Mesendoderm (in vitro differentiated cells): Measurements from ENCODE around the gene MTFR1L.

ENCODE experiments used
- DNase-seq: peaks from one replicate; pipeline ENCODE4 v3.0.0; 2013
- H2AK5ac ChIP-seq: 2 replicates; pipeline ENCODE4 v1.6.1; 2013; ENCODE audit warnings: low read length, inconsistent platforms
- H2BK120ac ChIP-seq: 2 replicates; pipeline ENCODE4 v1.6.1; 2013; ENCODE audit warnings: low read depth, mild to moderate bottlenecking, low read length, moderate library complexity, mixed read lengths
- H2BK15ac ChIP-seq: replicated peaks from 2 replicates; pipeline ENCODE4 v1.6.1; 2013; ENCODE audit warnings: low read depth, mild to moderate bottlenecking, moderate library complexity
- H2BK5ac ChIP-seq: 2 replicates; pipeline ENCODE4 v1.6.1; 2013; ENCODE audit warnings: low read length, inconsistent platforms
- H3K18ac ChIP-seq: 2 replicates; pipeline ENCODE4 v1.6.1; 2013; ENCODE audit warnings: mild to moderate bottlenecking, low read length, mixed read lengths
- H3K23ac ChIP-seq: one replicate; pipeline ENCODE4 v1.6.1; 2013; ENCODE audit warnings: low read length
- H3K27ac ChIP-seq: 2 replicates; pipeline ENCODE4 v1.5.1; 2013; ENCODE audit warnings: low read depth, mild to moderate bottlenecking, inconsistent platforms, low read length, moderate library complexity
- H3K27me3 ChIP-seq: 2 replicates; pipeline ENCODE4 v1.6.1; 2013; ENCODE audit warnings: low read length, control low read depth, mild to moderate bottlenecking, inconsistent platforms; ENCODE audit not compliant: insufficient read depth, poor library complexity
- H3K36me3 ChIP-seq: 2 replicates; pipeline ENCODE4 v1.6.1; 2013; ENCODE audit warnings: low read length, inconsistent platforms; ENCODE audit not compliant: control insufficient read depth, insufficient read depth
- H3K4ac ChIP-seq: one replicate; pipeline ENCODE4 v1.6.1; 2013; ENCODE audit warnings: low read depth, mild to moderate bottlenecking, low read length, moderate library complexity
- H3K4me1 ChIP-seq: 2 replicates; pipeline ENCODE4 v1.6.1; 2013; ENCODE audit warnings: low read depth, low read length, inconsistent platforms; ENCODE audit not compliant: control insufficient read depth
- H3K4me2 ChIP-seq: 2 replicates; pipeline ENCODE4 v1.6.1; 2013; ENCODE audit warnings: low read length
- H3K4me3 ChIP-seq: 2 replicates; pipeline ENCODE4 v1.5.1; 2013; ENCODE audit warnings: mild to moderate bottlenecking, low read length
- H3K56ac ChIP-seq: one replicate; pipeline ENCODE4 v1.6.1; 2013; ENCODE audit warnings: low read length
- H3K79me1 ChIP-seq: 2 replicates; pipeline ENCODE4 v1.6.1; 2013; ENCODE audit warnings: low read length, inconsistent platforms
- H3K79me2 ChIP-seq: 2 replicates; pipeline ENCODE4 v1.6.1; 2013; ENCODE audit warnings: mild to moderate bottlenecking, low read length; ENCODE audit not compliant: control insufficient read depth, insufficient read depth
- H3K9ac ChIP-seq: 2 replicates; pipeline ENCODE4 v1.6.1; 2013; ENCODE audit warnings: low read length, inconsistent platforms
- H4K5ac ChIP-seq: one replicate; pipeline ENCODE4 v1.6.1; 2013; ENCODE audit warnings: low read length
- H4K8ac ChIP-seq: one replicate; pipeline ENCODE4 v1.6.1; 2013; ENCODE audit warnings: low read depth, mild to moderate bottlenecking, control low read depth, low read length, moderate library complexity
- WGBS: extraction: QIAGEN DNeasy Blood & Tissue Kit; methylation state at CpG from one replicate; pipeline ENCODE4 v1.1.7; 2013; ENCODE audit warnings: low lambda C conversion rate, missing lambda C conversion rate; ENCODE audit not compliant: insufficient coverage; ENCODE audit errors: extremely low coverage; 5-methylcytosine and 5-hydroxymethylcytosine counted together

Gene MTFR1L

DNA sequence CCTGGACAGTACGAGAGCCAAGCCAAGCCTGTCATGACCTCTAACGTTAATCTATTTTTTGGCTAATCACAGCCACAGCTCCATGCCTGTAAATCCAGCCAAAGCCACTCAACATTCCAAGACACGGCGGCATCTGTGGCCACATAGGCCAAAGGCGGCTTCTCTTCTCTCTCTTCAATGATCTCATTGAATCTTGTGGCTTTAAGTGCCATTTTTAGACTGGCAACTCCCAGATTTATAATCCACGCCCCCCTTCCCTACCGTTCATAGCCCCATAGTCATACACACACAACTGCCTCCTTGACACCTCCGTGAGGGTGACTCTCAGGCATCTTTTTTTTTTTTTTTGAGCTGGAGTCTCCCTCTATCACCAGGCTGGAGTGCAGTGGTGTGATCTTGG lies 25.4 kb upstream of the MTFR1L start:
- DNase-seq, result no peak
- Histone ChIP-seq H4K5ac (no peak overlapping the region), H2AK5ac (no peak overlapping the region), H2BK5ac (no peak overlapping the region), H3K4ac (no peak overlapping the region), H3K56ac (no peak overlapping the region), H2BK15ac (no peak overlapping the region), H3K4me2 (no peak overlapping the region), H3K23ac (no peak overlapping the region), H3K18ac (no peak overlapping the region), H3K36me3 (no peaks in the 10 kb centered on the region), H3K9ac (no peak overlapping the region), H3K4me3 (no peak overlapping the region), H3K79me2 (no peaks in the 10 kb centered on the region), H3K27me3 (no peaks in the 10 kb centered on the region), H3K79me1 (no peaks in the 10 kb centered on the region), H4K8ac (no peak overlapping the region), H2BK120ac (no peak overlapping the region), H3K27ac (no peak overlapping the region), H3K4me1 (no peaks in the 10 kb centered on the region)
- WGBS, result no CpG with 5 or more reads among the region's 8 CpGs

DNA sequence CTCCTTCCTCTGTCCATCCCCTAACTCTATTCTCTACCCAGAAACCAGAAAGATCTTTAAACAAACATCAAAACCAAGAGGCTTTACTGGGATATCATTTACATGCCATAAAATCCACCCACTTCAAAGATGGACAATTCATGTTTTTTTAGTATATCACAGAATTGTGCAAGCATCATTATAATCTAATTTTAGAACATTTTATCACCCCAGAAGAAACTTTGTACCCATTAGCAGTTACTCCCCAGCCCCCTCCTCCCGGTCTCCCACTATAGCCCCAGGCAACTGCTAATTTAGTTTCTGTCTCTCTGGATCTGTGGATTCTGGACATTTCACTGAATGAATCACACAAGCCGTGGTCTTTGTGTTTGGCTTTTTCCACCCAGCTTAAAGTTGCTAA lies 24.5 kb upstream of the MTFR1L start:
- H3K27ac ChIP-seq, result no peak overlapping the region
- no peaks in the 10 kb centered on the region for H3K79me1 ChIP-seq

GRCh38 chr1:25795946-25796810 lies 23.6 kb upstream of the MTFR1L start:
- no peak overlapping the region for H4K5ac ChIP-seq
- H2BK15ac ChIP-seq, result no peak overlapping the region
- DNase-seq, result no peak
- H3K56ac ChIP-seq, result no peak overlapping the region
- peak overlapping the region; percentile 16 for H3K18ac ChIP-seq
- H2BK5ac ChIP-seq, result no peak overlapping the region
- no peak overlapping the region for H3K23ac ChIP-seq
- H2AK5ac ChIP-seq, result no peak overlapping the region
- no peak overlapping the region for H4K8ac ChIP-seq
- no peak overlapping the region for H3K27ac ChIP-seq
- H3K79me1 ChIP-seq, result peaks cover 5% of the 10 kb centered on the region
- H3K4me1 ChIP-seq, result peaks cover 5% of the 10 kb centered on the region
- H3K36me3 ChIP-seq, result no peaks in the 10 kb centered on the region
- no peaks in the 10 kb centered on the region for H3K79me2 ChIP-seq
- H3K9ac ChIP-seq, result no peak overlapping the region
- no peaks in the 10 kb centered on the region for H3K27me3 ChIP-seq
- no peak overlapping the region for H3K4ac ChIP-seq
- no CpG with 5 or more reads among the region's 22 CpGs for WGBS
- no peak overlapping the region for H3K4me3 ChIP-seq
- no peak overlapping the region for H3K4me2 ChIP-seq
- H2BK120ac ChIP-seq, result no peak overlapping the region

More for the DNA sequence above, 24.5 kb upstream of the MTFR1L start:
- no peak overlapping the region for H2AK5ac ChIP-seq
- peaks cover 3% of the 10 kb centered on the region for H3K4me1 ChIP-seq
- H3K4ac ChIP-seq, result no peak overlapping the region
- no peak overlapping the region for H3K4me3 ChIP-seq
- H2BK120ac ChIP-seq, result no peak overlapping the region
- DNase-seq, result no peak
- no CpG with 5 or more reads among the region's 2 CpGs for WGBS
- no peak overlapping the region for H4K5ac ChIP-seq
- H3K36me3 ChIP-seq, result no peaks in the 10 kb centered on the region
- no peak overlapping the region for H3K56ac ChIP-seq
- no peak overlapping the region for H3K9ac ChIP-seq
- H3K23ac ChIP-seq, result no peak overlapping the region
- H3K27me3 ChIP-seq, result no peaks in the 10 kb centered on the region
- no peak overlapping the region for H3K18ac ChIP-seq
- no peak overlapping the region for H4K8ac ChIP-seq
- H2BK5ac ChIP-seq, result no peak overlapping the region
- H2BK15ac ChIP-seq, result no peak overlapping the region
- no peaks in the 10 kb centered on the region for H3K79me2 ChIP-seq
- H3K4me2 ChIP-seq, result no peak overlapping the region

DNA sequence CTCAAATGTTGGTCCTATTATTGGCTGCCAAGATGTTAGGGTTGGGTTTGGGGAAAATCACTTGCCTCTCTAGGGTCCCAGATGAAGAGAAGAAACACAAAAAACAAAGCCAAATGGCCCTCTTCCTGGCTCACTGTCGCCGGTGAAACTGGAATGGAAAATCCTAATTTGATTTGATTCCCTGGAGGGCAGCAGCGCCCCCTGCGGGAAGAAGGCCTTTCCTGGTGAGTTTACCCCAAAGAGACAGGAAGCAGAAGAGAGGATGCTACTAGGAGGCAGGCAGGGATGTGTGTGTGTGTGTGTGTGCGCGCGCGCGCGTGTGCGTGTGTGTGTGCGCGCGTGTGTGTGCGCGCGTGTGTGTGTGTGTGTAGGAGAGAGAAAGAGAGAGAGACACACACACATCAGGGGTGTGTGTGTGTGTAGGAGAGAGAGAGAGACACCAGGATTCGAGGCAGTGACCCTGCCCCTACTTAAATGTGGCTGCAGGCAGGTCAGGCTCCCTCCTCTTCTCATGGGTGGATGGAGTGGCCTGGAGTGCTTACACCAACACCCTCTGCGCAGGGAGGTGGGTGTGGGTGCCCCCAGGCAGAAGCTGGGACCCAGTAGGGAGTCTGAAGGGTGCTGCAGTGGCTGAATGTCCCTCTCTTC lies 22.8 kb upstream of the MTFR1L start:
- Histone ChIP-seq H3K36me3 (no peaks in the 10 kb centered on the region), H3K27ac (no peak overlapping the region), H3K4me3 (no peak overlapping the region), H3K4ac (no peak overlapping the region), H4K5ac (no peak overlapping the region), H3K79me1 (peaks cover 5% of the 10 kb centered on the region), H4K8ac (no peak overlapping the region), H3K18ac (peak overlapping the region; percentile 16), H3K23ac (no peak overlapping the region), H3K27me3 (no peaks in the 10 kb centered on the region), H2BK5ac (no peak overlapping the region), H3K79me2 (no peaks in the 10 kb centered on the region), H2BK15ac (no peak overlapping the region), H3K4me2 (no peak overlapping the region), H3K4me1 (peaks cover 5% of the 10 kb centered on the region), H3K9ac (no peak overlapping the region), H3K56ac (no peak overlapping the region), H2BK120ac (no peak overlapping the region), H2AK5ac (no peak overlapping the region)
- DNase-seq, result peak; percentile 86
- no CpG with 5 or more reads among the region's 19 CpGs for WGBS

- H3K27me3 ChIP-seq, result no peaks in the 10 kb centered on the region
- H3K79me1 ChIP-seq, result peaks cover 5% of the 10 kb centered on the region
- no peak overlapping the region for H4K8ac ChIP-seq
- H3K4ac ChIP-seq, result no peak overlapping the region
- no peak overlapping the region for H2BK120ac ChIP-seq
- no peak overlapping the region for H3K56ac ChIP-seq
- no peak overlapping the region for H2AK5ac ChIP-seq
- H2BK15ac ChIP-seq, result no peak overlapping the region
- WGBS, result no CpG with 5 or more reads among the region's 8 CpGs
- H3K36me3 ChIP-seq, result no peaks in the 10 kb centered on the region
- no peak overlapping the region for H3K4me3 ChIP-seq
- no peak overlapping the region for H3K18ac ChIP-seq
- no peak overlapping the region for H3K9ac ChIP-seq
- peaks cover 5% of the 10 kb centered on the region for H3K4me1 ChIP-seq
- H2BK5ac ChIP-seq, result no peak overlapping the region
- peak; percentile 80 for DNase-seq
- no peak overlapping the region for H4K5ac ChIP-seq
- H3K79me2 ChIP-seq, result no peaks in the 10 kb centered on the region
- no peak overlapping the region for H3K27ac ChIP-seq
- no peak overlapping the region for H3K23ac ChIP-seq
- H3K4me2 ChIP-seq, result no peak overlapping the region
Observed at GRCh38 chr1:25797939-25798338, 21.8 kb upstream of the MTFR1L start.
